Measurements from ENCODE around the gene RDH16. TPM values are rescaled to one million over a fixed set of nuclear protein-coding genes. Genes with fewer than 3 reads are reported as not detected.
A peak's percentile ranks its signal among the peaks of the same experiment; 100 is the strongest.

RDH16 gene
- total and polyA plus RNA-seq, 2 donors (not counting 1 experiment from before 2014, with no cell fraction given), result 1.1 to 1.5 TPM

- Histone ChIP-seq H3K9me3 (ENCODE audit: control extremely low read depth in 1 of 3, control insufficient read depth in 2 of 3, insufficient read depth in 1 of 3, low read length in 2 of 3) (no peaks in the 10 kb centered on the region), H4K20me1 (ENCODE audit: control insufficient read depth, insufficient read depth, low read length, poor library complexity, severe bottlenecking) (peaks cover 14% of the 10 kb centered on the region), H3K27me3 (replicated peaks in 1 of 4; ENCODE audit: control extremely low read depth in 1 of 4, control insufficient read depth in 3 of 4, insufficient read depth in 4 of 4, low read length in 3 of 4) (no peaks in the 10 kb centered on the region), H3K36me3 (replicated peaks in 1 of 2; ENCODE audit: control extremely low read depth in 1 of 2, control insufficient read depth in 1 of 2, extremely low read depth in 1 of 2, insufficient read depth in 2 of 2, low read length in 1 of 2) (peaks cover 0 to 38% of the 10 kb centered on the region in 2 experiments), H3K79me2 (ENCODE audit: control insufficient read depth, insufficient read depth, low read length) (peaks cover 53% of the 10 kb centered on the region), H3K4me1 (ENCODE audit: control insufficient read depth in 2 of 2, insufficient read depth in 2 of 2, low read length in 2 of 2) (peaks cover 16 to 22% of the 10 kb centered on the region in 2 donors), H2AFZ (ENCODE audit: insufficient read depth, low read depth, low read length, poor library complexity, severe bottlenecking) (no peak overlapping the region), H3K9ac (ENCODE audit: low read length) (no peak overlapping the region), H3K27ac (ENCODE audit: low read length in 2 of 2) (no peak overlapping the region), H3K4me2 (replicated peaks; ENCODE audit: low read depth, low read length, poor library complexity, severe bottlenecking) (no peak overlapping the region), H3K4me3 (ENCODE audit: control extremely low read depth in 1 of 5, extremely low read depth in 1 of 5, insufficient read depth in 1 of 5, low read depth in 2 of 5, low read length in 4 of 5) (no peak overlapping the region)
- no peaks in the 10 kb centered on the region for H3K9me3 Mint-ChIP-seq (ENCODE audit: insufficient read depth)
- WGBS (ENCODE audit: insufficient coverage), result 100% methylated on average over 5 of the region's 6 CpGs
- ChIA-PET POLR2A (no interaction called here), CTCF (interaction anchor here (0.5 to 9.2 kb wide), 15 partner anchors 8 to 327 kb away, joined by 3 to 52 read pairs (median 4); partner anchors contain the start of genes HSD17B6, LRP1, STAT6 and TAC3)
- peak overlapping the region; percentile 91 for H3K4me3 Mint-ChIP-seq
- DNase-seq, result no peak
- H3K4me1 Mint-ChIP-seq, result peaks cover 52% of the 10 kb centered on the region
- intact Hi-C loops (cut with micrococcal nuclease), result loop anchor here (10.0 kb wide), 1 partner anchor 370 kb away; the partner anchor contains the start of gene BAZ2A
- TF ChIP-seq, protein P1, sequence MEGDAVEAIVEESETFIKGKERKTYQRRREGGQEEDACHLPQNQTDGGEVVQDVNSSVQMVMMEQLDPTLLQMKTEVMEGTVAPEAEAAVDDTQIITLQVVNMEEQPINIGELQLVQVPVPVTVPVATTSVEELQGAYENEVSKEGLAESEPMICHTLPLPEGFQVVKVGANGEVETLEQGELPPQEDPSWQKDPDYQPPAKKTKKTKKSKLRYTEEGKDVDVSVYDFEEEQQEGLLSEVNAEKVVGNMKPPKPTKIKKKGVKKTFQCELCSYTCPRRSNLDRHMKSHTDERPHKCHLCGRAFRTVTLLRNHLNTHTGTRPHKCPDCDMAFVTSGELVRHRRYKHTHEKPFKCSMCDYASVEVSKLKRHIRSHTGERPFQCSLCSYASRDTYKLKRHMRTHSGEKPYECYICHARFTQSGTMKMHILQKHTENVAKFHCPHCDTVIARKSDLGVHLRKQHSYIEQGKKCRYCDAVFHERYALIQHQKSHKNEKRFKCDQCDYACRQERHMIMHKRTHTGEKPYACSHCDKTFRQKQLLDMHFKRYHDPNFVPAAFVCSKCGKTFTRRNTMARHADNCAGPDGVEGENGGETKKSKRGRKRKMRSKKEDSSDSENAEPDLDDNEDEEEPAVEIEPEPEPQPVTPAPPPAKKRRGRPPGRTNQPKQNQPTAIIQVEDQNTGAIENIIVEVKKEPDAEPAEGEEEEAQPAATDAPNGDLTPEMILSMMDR (IDR thresholded peaks at IDR 0.05), result no peak
- TF ChIP-seq EZH2 (IDR thresholded peaks at IDR 0.05; ENCODE audit: borderline replicate concordance, insufficient read depth, low read depth, low read length, poor library complexity, severe bottlenecking), result no peak
- no peak for ATAC-seq (ENCODE audit: low read depth)
- H3K27ac Mint-ChIP-seq, result no peak overlapping the region
- H3K27me3 Mint-ChIP-seq, result no peaks in the 10 kb centered on the region
Observed at GRCh38 chr12:57004651-57005050, 47.2 kb upstream of the RDH16 start.

DNA sequence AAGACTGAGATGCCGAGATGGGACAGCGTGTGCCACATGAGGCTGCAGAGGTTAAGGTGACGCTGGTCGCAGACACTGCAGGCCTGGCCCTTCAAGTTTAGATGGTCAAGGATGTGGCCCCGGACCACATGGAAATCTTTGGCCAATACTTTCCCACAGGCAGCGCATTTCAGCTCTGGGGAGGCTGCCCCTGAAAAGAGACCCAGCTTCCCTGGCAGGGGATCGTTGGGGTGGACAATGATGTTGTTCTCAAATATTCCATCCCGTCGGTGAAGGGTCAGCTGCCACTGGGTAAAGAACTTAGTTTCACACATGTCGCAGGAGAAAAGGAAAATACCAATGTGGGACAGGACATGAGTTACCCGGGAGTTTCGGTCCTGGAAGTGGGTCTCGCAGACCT lies 46.0 kb upstream of the RDH16 start:
- WGBS (ENCODE audit: insufficient coverage), result 98% methylated on average over 13 of the region's 13 CpGs
- no peak overlapping the region for H3K27ac Mint-ChIP-seq
- Histone ChIP-seq H3K36me3 (replicated peaks in 1 of 2; ENCODE audit: control extremely low read depth in 1 of 2, control insufficient read depth in 1 of 2, extremely low read depth in 1 of 2, insufficient read depth in 2 of 2, low read length in 1 of 2) (peaks cover 0 to 40% of the 10 kb centered on the region in 2 experiments), H3K27me3 (replicated peaks in 1 of 4; ENCODE audit: control extremely low read depth in 1 of 4, control insufficient read depth in 3 of 4, insufficient read depth in 4 of 4, low read length in 3 of 4) (no peaks in the 10 kb centered on the region), H2AFZ (ENCODE audit: insufficient read depth, low read depth, low read length, poor library complexity, severe bottlenecking) (no peak overlapping the region), H3K4me3 (ENCODE audit: control extremely low read depth in 1 of 5, extremely low read depth in 1 of 5, insufficient read depth in 1 of 5, low read depth in 2 of 5, low read length in 4 of 5) (no peak overlapping the region), H4K20me1 (ENCODE audit: control insufficient read depth, insufficient read depth, low read length, poor library complexity, severe bottlenecking) (peaks cover 14% of the 10 kb centered on the region), H3K4me1 (ENCODE audit: control insufficient read depth in 2 of 2, insufficient read depth in 2 of 2, low read length in 2 of 2) (peaks cover 28 to 35% of the 10 kb centered on the region in 2 donors), H3K27ac (ENCODE audit: low read length in 2 of 2) (no peak overlapping the region), H3K79me2 (ENCODE audit: control insufficient read depth, insufficient read depth, low read length) (peaks cover 62% of the 10 kb centered on the region), H3K4me2 (replicated peaks; ENCODE audit: low read depth, low read length, poor library complexity, severe bottlenecking) (no peak overlapping the region), H3K9ac (ENCODE audit: low read length) (no peak overlapping the region), H3K9me3 (ENCODE audit: control extremely low read depth in 1 of 3, control insufficient read depth in 2 of 3, insufficient read depth in 1 of 3, low read length in 2 of 3) (no peaks in the 10 kb centered on the region)
- no peak for ATAC-seq (ENCODE audit: low read depth)
- H3K4me1 Mint-ChIP-seq, result peaks cover 64% of the 10 kb centered on the region
- CTCF ChIA-PET, result interaction anchor here (0.6 to 9.2 kb wide), 8 partner anchors 14 to 244 kb away, joined by 3 to 52 read pairs (median 4); partner anchors contain the start of genes HSD17B6 and STAT6
- TF ChIP-seq, protein P1 (IDR thresholded peaks at IDR 0.05), result no peak
- no peak for TF ChIP-seq EZH2 (IDR thresholded peaks at IDR 0.05; ENCODE audit: borderline replicate concordance, insufficient read depth, low read depth, low read length, poor library complexity, severe bottlenecking)
- POLR2A ChIA-PET, result no interaction called here
- no peaks in the 10 kb centered on the region for H3K27me3 Mint-ChIP-seq
- intact Hi-C loops (cut with micrococcal nuclease), result loop anchor here (10.0 kb wide), 1 partner anchor 369 kb away; the partner anchor contains the start of gene BAZ2A
- DNase-seq, result no peak
- H3K9me3 Mint-ChIP-seq (ENCODE audit: insufficient read depth), result no peaks in the 10 kb centered on the region
- no peak overlapping the region for H3K4me3 Mint-ChIP-seq

Measured in B cell (primary cell).